Prostate gland (tissue), 2 donors: ENCODE data around the gene KIR3DL3.

Experiments used
- CTCF ChIP-seq, 4 experiments: fragments of 200-600 bp in 2 of 4; fragments of 450-650 bp in 2 of 4; sonication (generic) in 2 of 4; IDR thresholded peaks; 1 replicate in 3 of 4; 2 replicates in 1 of 4; pipeline ENCODE4 v1.5.1; 2016 to 2019; ENCODE audit warnings: antibody characterized with exemption in 4 of 4, mild to moderate bottlenecking in 2 of 4, moderate library complexity in 2 of 4
- POLR2A ChIP-seq: fragments of 450-650 bp; IDR thresholded peaks from one replicate; pipeline ENCODE4 v1.6.1; 2016; ENCODE audit warnings: antibody characterized with exemption, mild to moderate bottlenecking

- TF ChIP-seq CTCF (IDR thresholded peaks at IDR 0.05) (no peak), POLR2A (no peak)
Observed at GRCh38 chr19:54694648-54695047, 29.6 kb upstream of the KIR3DL3 start.
